HEK293 (cell line): Measurements from ENCODE around the gene MAGI2.

Experiments used
- KLF17 ChIP-seq: fragments of 450-650 bp; formaldehyde crosslinking; IDR thresholded peaks from 2 replicates; pipeline ENCODE4 v1.5.1; 2016; ENCODE audit warnings: missing biosample characterization, missing genetic modification characterization
- ZBTB21 ChIP-seq: fragments of 450-650 bp; formaldehyde crosslinking; IDR thresholded peaks from 2 replicates; pipeline ENCODE4 v1.5.1; 2017; ENCODE audit warnings: missing biosample characterization, missing genetic modification characterization
- ZBTB7A ChIP-seq: fragments of 450-650 bp; formaldehyde crosslinking; IDR thresholded peaks from 2 replicates; pipeline ENCODE4 v1.5.1; 2016; ENCODE audit warnings: low read depth, missing biosample characterization, missing genetic modification characterization
- ZNF169 ChIP-seq: fragments of 450-650 bp; formaldehyde crosslinking; IDR thresholded peaks from 2 replicates; pipeline ENCODE4 v1.5.1; 2016; ENCODE audit warnings: missing biosample characterization, missing genetic modification characterization
- ZNF664 ChIP-seq: fragments of 450-650 bp; formaldehyde crosslinking; IDR thresholded peaks from 2 replicates; pipeline ENCODE4 v1.5.1; 2016; ENCODE audit warnings: missing biosample characterization, missing genetic modification characterization

DNA sequence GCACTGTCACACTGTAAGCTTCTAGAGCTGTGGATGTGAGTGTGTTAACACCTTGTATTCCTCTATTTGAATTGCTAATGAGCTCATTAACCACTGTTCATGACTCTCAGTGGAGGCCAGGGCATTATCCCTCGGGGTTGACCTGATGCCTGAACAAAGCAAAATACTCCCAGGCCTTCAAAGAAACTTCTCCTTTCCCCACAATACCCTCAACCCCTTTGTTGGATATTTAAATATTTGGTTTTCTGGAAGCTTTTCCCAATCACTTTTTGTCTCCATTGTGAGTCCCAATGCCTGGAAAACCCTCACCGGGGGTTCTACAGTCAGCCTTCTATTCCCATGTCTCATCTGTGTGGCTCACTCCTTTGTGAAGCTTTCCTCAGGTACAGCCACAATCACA is 874.8 kb downstream of the MAGI2 start:
- TF ChIP-seq ZNF169 (tag by site-specific recombination) = no peak
- TF ChIP-seq ZNF664 (tag by site-specific recombination) = no peak
- no peak for TF ChIP-seq ZBTB21 (tag by site-specific recombination)
- TF ChIP-seq ZBTB7A (tag by site-specific recombination) = no peak
- no peak for TF ChIP-seq KLF17 (tag by site-specific recombination)
